Calu3 (cell line): ENCODE data around the gene TMEM267. TPM values are rescaled to one million over a fixed set of nuclear protein-coding genes. Genes with fewer than 3 reads are reported as not detected.
"Not testable (repeated sequence)": the region's sequence is repeated elsewhere in the genome, so short reads cannot be mapped to it uniquely, and the experiment has no call there.

Source experiments
- BruUV-seq: library from RNA; stranded (reverse); fragments of 400-500 nt; replicated peaks from 2 replicates; lab custom pipeline; 2021; lab: Mats Ljungman, UMichigan
- CTCF ChIA-PET: fragments of 300-600 bp; sonication (Branson Sonifier 250); formaldehyde crosslinking; loops from one replicate; lab custom pipeline; 2022; ENCODE audit warnings: antibody characterized with exemption; lab: Charles Lee
- DNase-seq: peaks from one replicate; pipeline ENCODE4 v3.0.0; 2022
- H3K27ac Mint-ChIP-seq: one replicate; pipeline ENCODE4 v1.8.0; 2022; ENCODE audit warnings: mixed read lengths; ENCODE audit not compliant: unreplicated experiment
- H3K27me3 Mint-ChIP-seq: one replicate; pipeline ENCODE4 v1.8.0; 2022; ENCODE audit warnings: mixed read lengths; ENCODE audit not compliant: unreplicated experiment
- H3K36me3 Mint-ChIP-seq: one replicate; pipeline ENCODE4 v1.8.0; 2022; ENCODE audit warnings: mild to moderate bottlenecking, moderate library complexity, mixed read lengths; ENCODE audit not compliant: insufficient read depth, unreplicated experiment
- H3K4me1 Mint-ChIP-seq: one replicate; pipeline ENCODE4 v1.8.0; 2022; ENCODE audit warnings: mild to moderate bottlenecking, low read depth, mixed read lengths; ENCODE audit not compliant: unreplicated experiment
- H3K4me3 Mint-ChIP-seq: one replicate; pipeline ENCODE4 v1.8.0; 2022; ENCODE audit warnings: mild to moderate bottlenecking, low read depth, moderate library complexity, mixed read lengths; ENCODE audit not compliant: unreplicated experiment
- H3K9me3 Mint-ChIP-seq: one replicate; pipeline ENCODE4 v1.8.0; 2022; ENCODE audit warnings: low read depth, mixed read lengths; ENCODE audit not compliant: unreplicated experiment
- intact Hi-C: fragments of 100-400 bp; cut with micrococcal nuclease; formaldehyde crosslinking; loops from one replicate; pipeline ENCODE4 v1.10.0; 2022; ENCODE audit not compliant: unreplicated experiment
- total RNA-seq: library from RNA; stranded (reverse); gene quantifications from 2 replicates; pipeline ENCODE4 v1.2.3, GENCODE V29; 2022
- TF ChIP-seq, protein P1 (sequence below): fragments of 200-600 bp; IDR thresholded peaks from one replicate; pipeline ENCODE4 v1.8.0; 2022; ENCODE audit warnings: antibody characterized with exemption; ENCODE audit not compliant: unreplicated experiment

Gene TMEM267
- total RNA-seq, 1 experiment from 2014 or later = 23.4 TPM

DNA sequence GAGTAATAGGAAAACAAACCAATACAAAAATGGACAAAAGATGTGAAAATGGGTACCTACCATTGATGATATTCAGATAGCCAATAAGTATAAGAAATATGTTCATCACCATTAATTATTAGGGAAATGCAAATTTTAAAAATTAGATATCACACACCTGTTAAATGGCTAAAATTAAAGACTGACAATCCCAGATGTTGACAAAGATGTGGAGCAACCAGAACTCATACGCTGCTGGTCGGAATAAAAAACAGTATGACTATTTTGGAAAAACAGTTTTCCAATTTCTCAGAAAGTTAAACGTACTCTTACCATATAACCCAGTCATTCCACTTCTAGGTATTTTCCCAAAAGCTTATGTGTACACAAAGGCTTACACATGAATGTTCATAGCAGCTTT lies 27.1 kb downstream of the TMEM267 start:
- H3K36me3 Mint-ChIP-seq = peaks cover 5% of the 10 kb centered on the region
- CTCF ChIA-PET = no interaction called here
- no peaks in the 10 kb centered on the region for H3K27me3 Mint-ChIP-seq
- no peaks in the 10 kb centered on the region for H3K4me1 Mint-ChIP-seq
- no peak overlapping the region for H3K4me3 Mint-ChIP-seq
- BruUV-seq = no TSS peak
- no peak overlapping the region for H3K27ac Mint-ChIP-seq
- intact Hi-C loops = no loop called here
- DNase-seq = no peak
- TF ChIP-seq, protein P1, sequence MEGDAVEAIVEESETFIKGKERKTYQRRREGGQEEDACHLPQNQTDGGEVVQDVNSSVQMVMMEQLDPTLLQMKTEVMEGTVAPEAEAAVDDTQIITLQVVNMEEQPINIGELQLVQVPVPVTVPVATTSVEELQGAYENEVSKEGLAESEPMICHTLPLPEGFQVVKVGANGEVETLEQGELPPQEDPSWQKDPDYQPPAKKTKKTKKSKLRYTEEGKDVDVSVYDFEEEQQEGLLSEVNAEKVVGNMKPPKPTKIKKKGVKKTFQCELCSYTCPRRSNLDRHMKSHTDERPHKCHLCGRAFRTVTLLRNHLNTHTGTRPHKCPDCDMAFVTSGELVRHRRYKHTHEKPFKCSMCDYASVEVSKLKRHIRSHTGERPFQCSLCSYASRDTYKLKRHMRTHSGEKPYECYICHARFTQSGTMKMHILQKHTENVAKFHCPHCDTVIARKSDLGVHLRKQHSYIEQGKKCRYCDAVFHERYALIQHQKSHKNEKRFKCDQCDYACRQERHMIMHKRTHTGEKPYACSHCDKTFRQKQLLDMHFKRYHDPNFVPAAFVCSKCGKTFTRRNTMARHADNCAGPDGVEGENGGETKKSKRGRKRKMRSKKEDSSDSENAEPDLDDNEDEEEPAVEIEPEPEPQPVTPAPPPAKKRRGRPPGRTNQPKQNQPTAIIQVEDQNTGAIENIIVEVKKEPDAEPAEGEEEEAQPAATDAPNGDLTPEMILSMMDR = no peak
- H3K9me3 Mint-ChIP-seq = no peaks in the 10 kb centered on the region

- BruUV-seq, CTCF ChIA-PET, H3K27me3 Mint-ChIP-seq: not testable (repeated sequence)
Observed at GRCh38 chr5:43441575-43441974, 42.1 kb downstream of the TMEM267 start.

DNA sequence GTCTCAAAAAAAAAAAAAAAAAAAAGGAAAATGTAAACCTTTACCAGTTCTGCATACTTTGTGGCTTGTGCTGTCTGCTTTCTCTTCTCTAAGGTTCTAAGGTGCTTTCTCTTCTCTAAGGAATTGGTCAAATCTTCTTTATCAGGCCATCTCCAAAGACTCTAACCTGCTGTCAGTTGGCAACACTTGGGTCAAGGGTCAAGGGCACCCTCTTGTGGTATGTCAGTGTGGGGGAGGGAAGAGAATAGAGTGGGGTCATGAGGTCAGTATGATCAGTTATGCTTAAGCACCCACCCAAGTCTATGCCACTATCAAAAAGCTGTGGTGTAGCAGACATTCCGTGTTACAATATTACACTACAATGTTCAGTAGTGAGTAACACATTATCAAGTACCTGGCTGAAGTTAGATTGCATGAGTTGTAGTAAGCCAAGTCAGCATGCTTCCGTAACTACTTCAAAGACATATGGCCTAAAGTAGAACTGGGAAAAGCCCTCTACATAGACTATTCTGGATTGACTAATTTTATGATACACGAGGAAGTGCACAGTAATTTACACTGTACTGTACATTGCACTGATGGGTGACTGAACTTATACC lies 46.5 kb downstream of the TMEM267 start:
- no TSS peak for BruUV-seq
- H3K4me3 Mint-ChIP-seq = no peak overlapping the region
- peaks cover 28% of the 10 kb centered on the region for H3K4me1 Mint-ChIP-seq
- H3K36me3 Mint-ChIP-seq = peaks cover 7% of the 10 kb centered on the region
- no peak for DNase-seq
- no peak overlapping the region for H3K27ac Mint-ChIP-seq
- H3K9me3 Mint-ChIP-seq = peaks cover 11% of the 10 kb centered on the region
- CTCF ChIA-PET = no interaction called here
- intact Hi-C loops = no loop called here
- TF ChIP-seq, protein P1 = no peak
- no peaks in the 10 kb centered on the region for H3K27me3 Mint-ChIP-seq

More at GRCh38 chr5:43441575-43441974, 42.1 kb downstream of the TMEM267 start:
- H3K36me3 Mint-ChIP-seq = peaks cover 19% of the 10 kb centered on the region
- H3K4me1 Mint-ChIP-seq, DNase-seq, H3K27ac Mint-ChIP-seq, H3K4me3 Mint-ChIP-seq, intact Hi-C loops: not testable (repeated sequence)
- peaks cover 16% of the 10 kb centered on the region for H3K9me3 Mint-ChIP-seq

GRCh38 chr5:43433382-43433781 lies 50.3 kb downstream of the TMEM267 start:
- peaks cover 44% of the 10 kb centered on the region for H3K4me1 Mint-ChIP-seq
- TF ChIP-seq, protein P1 = no peak
- no TSS peak for BruUV-seq
- CTCF ChIA-PET = interaction anchor here (1.1 kb wide), 1 partner anchor 10 kb away, joined by 3 read pairs; no protein-coding TSS in a partner anchor
- intact Hi-C loops = loop anchor here (5.0 kb wide), 1 partner anchor 49 kb away; the partner anchor contains the start of gene TMEM267
- peak overlapping the region; percentile 82 for H3K27ac Mint-ChIP-seq
- H3K36me3 Mint-ChIP-seq = peaks cover 8% of the 10 kb centered on the region
- H3K4me3 Mint-ChIP-seq = no peak overlapping the region
- no peak for DNase-seq
- H3K27me3 Mint-ChIP-seq = no peaks in the 10 kb centered on the region
- peaks cover 3% of the 10 kb centered on the region for H3K9me3 Mint-ChIP-seq
